KMS-11 (cell line): ENCODE data around the gene SMPDL3A.
A peak's percentile ranks its signal among the peaks of the same experiment; 100 is the strongest.

Experiments
- H2AFZ ChIP-seq: fragments of 200-600 bp; sonication (generic); 2 replicates; pipeline ENCODE4 v1.6.1; 2016; ENCODE audit warnings: antibody characterized with exemption, mixed run types, low read depth
- H3K27ac ChIP-seq: fragments of 200-600 bp; sonication (generic); 2 replicates; pipeline ENCODE4 v1.6.1; 2016; ENCODE audit warnings: mild to moderate bottlenecking, mixed run types
- H3K27me3 ChIP-seq: fragments of 200-600 bp; sonication (generic); 2 replicates; pipeline ENCODE4 v1.6.1; 2017; ENCODE audit warnings: mild to moderate bottlenecking, low read depth, mixed run types, moderate library complexity; ENCODE audit not compliant: insufficient read depth
- H3K36me3 ChIP-seq: fragments of 200-600 bp; sonication (generic); 2 replicates; pipeline ENCODE4 v1.6.1; 2017; ENCODE audit warnings: mild to moderate bottlenecking, mixed run types; ENCODE audit not compliant: insufficient read depth
- H3K4me1 ChIP-seq: fragments of 200-600 bp; sonication (generic); 2 replicates; pipeline ENCODE4 v1.6.1; 2016; ENCODE audit warnings: mild to moderate bottlenecking, low read depth, mixed run types; ENCODE audit not compliant: poor library complexity, severe bottlenecking
- H3K4me2 ChIP-seq: fragments of 200-600 bp; sonication (generic); 2 replicates; pipeline ENCODE4 v1.7.0; 2016; ENCODE audit warnings: mild to moderate bottlenecking, mixed run types
- H3K4me3 ChIP-seq: fragments of 200-600 bp; sonication (generic); IDR thresholded peaks from 2 replicates; pipeline ENCODE4 v1.6.1; 2017; ENCODE audit warnings: low read depth, low read length, mixed read lengths; ENCODE audit not compliant: insufficient read depth
- H3K79me2 ChIP-seq: fragments of 200-600 bp; sonication (generic); 2 replicates; pipeline ENCODE4 v1.6.1; 2016; ENCODE audit warnings: low read depth, mixed run types; ENCODE audit not compliant: insufficient read depth
- H3K9ac ChIP-seq: fragments of 200-600 bp; sonication (generic); 2 replicates; pipeline ENCODE4 v1.6.1; 2016; ENCODE audit warnings: mild to moderate bottlenecking, mixed run types
- H4K20me1 ChIP-seq: fragments of 200-600 bp; sonication (generic); 2 replicates; pipeline ENCODE4 v1.6.1; 2016; ENCODE audit warnings: mild to moderate bottlenecking, mixed run types; ENCODE audit not compliant: insufficient read depth
- TF ChIP-seq, protein P1 (sequence below): fragments of 200-600 bp; sonication (generic); conservative IDR thresholded peaks from 2 replicates; pipeline ENCODE4 v1.6.1; 2017; ENCODE audit warnings: low read depth, mild to moderate bottlenecking, antibody characterized with exemption, low read length, moderate library complexity, mixed read lengths

SMPDL3A gene

DNA sequence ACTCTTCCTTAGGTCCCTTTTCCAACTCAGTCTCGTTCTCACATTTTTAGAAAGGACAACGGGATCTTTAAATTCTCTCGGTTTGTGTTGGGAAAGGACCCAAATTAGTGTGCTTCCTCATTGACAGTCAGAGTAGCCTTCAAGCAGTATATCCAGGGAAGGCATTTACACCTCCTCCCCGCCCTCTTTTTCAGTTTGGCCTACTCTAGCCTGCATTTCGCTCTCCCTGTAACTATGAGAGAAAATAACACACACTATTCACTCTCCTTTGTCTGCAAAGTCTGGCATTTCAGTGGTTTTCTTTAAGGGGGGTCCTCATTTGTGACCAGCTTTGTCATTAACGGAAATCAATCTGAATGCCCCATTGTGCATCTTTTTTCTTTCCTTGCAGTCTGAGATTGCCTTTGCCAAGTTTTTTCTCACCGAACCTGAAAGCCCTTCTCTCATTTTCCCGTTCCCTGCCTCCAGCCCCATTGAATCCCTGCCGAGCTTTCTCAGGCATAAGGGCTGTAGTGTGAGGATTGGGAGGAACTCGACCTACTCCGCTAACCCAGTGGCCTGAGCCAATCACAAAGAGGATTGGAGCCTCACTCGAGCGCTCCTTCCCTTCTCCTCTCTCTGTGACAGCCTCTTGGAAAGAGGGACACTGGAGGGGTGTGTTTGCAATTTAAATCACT is 9.9 kb upstream of the SMPDL3A start:
- TF ChIP-seq, protein P1, sequence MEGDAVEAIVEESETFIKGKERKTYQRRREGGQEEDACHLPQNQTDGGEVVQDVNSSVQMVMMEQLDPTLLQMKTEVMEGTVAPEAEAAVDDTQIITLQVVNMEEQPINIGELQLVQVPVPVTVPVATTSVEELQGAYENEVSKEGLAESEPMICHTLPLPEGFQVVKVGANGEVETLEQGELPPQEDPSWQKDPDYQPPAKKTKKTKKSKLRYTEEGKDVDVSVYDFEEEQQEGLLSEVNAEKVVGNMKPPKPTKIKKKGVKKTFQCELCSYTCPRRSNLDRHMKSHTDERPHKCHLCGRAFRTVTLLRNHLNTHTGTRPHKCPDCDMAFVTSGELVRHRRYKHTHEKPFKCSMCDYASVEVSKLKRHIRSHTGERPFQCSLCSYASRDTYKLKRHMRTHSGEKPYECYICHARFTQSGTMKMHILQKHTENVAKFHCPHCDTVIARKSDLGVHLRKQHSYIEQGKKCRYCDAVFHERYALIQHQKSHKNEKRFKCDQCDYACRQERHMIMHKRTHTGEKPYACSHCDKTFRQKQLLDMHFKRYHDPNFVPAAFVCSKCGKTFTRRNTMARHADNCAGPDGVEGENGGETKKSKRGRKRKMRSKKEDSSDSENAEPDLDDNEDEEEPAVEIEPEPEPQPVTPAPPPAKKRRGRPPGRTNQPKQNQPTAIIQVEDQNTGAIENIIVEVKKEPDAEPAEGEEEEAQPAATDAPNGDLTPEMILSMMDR, result no peak
- no peaks in the 10 kb centered on the region for H3K79me2 ChIP-seq
- H3K4me1 ChIP-seq, result peaks cover 11% of the 10 kb centered on the region
- no peak overlapping the region for H3K4me2 ChIP-seq
- H3K9ac ChIP-seq, result no peak overlapping the region
- no peaks in the 10 kb centered on the region for H3K27me3 ChIP-seq
- no peaks in the 10 kb centered on the region for H3K36me3 ChIP-seq
- H4K20me1 ChIP-seq, result no peaks in the 10 kb centered on the region
- H3K4me3 ChIP-seq, result no peak overlapping the region
- H2AFZ ChIP-seq, result no peak overlapping the region
- no peak overlapping the region for H3K27ac ChIP-seq

DNA sequence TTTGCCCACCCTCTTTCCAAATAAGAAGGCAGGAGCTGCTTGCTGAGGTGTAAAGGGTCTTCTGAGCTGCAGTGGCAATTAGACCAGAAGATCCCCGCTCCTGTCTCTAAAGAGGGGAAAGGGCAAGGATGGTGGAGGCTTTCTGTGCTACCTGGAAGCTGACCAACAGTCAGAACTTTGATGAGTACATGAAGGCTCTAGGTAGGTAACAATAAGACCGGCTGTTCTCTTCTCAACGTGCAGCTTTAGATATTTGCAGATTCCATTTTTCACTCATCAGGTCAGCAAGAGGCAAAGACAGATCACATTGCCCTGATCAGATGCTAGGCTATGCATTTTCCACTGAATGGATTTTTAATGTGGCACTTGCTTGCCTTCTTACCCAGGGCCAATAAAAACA is 9.4 kb upstream of the SMPDL3A start, which contains the start of gene FABP7:
Gene FABP7, plus strand, starts transcription at position 50 of the 400 bp plus-strand sequence. Its CDS starts 79 bp downstream, at position 129.
- no peaks in the 10 kb centered on the region for H3K79me2 ChIP-seq
- H3K36me3 ChIP-seq, result no peaks in the 10 kb centered on the region
- no peak within 1 kb of the TSS for H3K27ac ChIP-seq
- H3K4me2 ChIP-seq, result peak within 1 kb of the TSS; percentile 14; the same call in 1 of the 2 replicates
- H3K4me3 ChIP-seq, result no peak within 1 kb of the TSS
- no peaks in the 10 kb centered on the region for H3K27me3 ChIP-seq
- TF ChIP-seq, protein P1, result no peak
- peaks cover 11% of the 10 kb centered on the region for H3K4me1 ChIP-seq
- no peaks in the 10 kb centered on the region for H4K20me1 ChIP-seq
- no peak within 1 kb of the TSS for H2AFZ ChIP-seq
- no peak within 1 kb of the TSS; the same call in 1 of the 2 replicates for H3K9ac ChIP-seq

DNA sequence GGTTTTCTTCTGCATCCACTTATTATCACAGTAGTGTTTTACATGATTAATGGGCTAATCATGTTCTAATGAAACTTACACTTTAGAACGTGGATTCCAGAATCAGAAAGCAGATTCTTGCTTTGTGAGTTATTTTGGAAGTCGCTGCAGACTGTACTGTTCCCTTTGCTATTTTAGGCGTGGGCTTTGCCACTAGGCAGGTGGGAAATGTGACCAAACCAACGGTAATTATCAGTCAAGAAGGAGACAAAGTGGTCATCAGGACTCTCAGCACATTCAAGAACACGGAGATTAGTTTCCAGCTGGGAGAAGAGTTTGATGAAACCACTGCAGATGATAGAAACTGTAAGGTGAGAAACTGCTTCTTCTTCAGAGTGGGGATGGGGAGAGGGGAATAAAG is 8.9 kb upstream of the SMPDL3A start:
- Histone ChIP-seq H3K27ac (no peak overlapping the region), H2AFZ (no peak overlapping the region), H3K4me3 (no peak overlapping the region), H3K4me2 (peak overlapping the region; percentile 14; the same call in 1 of the 2 replicates), H3K9ac (no peak overlapping the region; the same call in 1 of the 2 replicates), H3K4me1 (peaks cover 11% of the 10 kb centered on the region), H3K36me3 (no peaks in the 10 kb centered on the region), H3K27me3 (no peaks in the 10 kb centered on the region), H4K20me1 (no peaks in the 10 kb centered on the region), H3K79me2 (no peaks in the 10 kb centered on the region)
- TF ChIP-seq, protein P1, result no peak

DNA sequence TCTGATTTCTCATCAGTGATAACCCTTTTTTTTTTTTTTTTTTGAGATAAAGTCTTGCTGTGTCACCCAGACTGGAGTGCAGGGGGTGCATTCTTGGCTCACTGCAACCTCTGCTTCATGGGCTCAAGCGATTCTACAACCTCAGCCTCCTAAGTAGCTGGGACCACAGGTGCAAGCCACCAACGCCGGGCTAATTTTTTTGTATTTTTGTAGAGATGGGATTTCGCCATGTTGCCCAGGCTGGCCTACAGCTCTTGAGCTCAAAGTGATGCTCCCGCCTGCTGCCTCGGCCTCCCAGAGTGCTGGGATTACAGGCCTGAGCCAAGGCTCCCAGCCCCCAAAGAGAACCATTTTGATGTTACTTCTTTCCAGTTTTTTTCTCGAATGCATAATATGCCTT is 7.3 kb upstream of the SMPDL3A start:
- Histone ChIP-seq H3K79me2 (no peaks in the 10 kb centered on the region), H3K36me3 (no peaks in the 10 kb centered on the region), H3K9ac (no peak overlapping the region), H4K20me1 (no peaks in the 10 kb centered on the region), H3K4me3 (no peak overlapping the region), H2AFZ (no peak overlapping the region), H3K27me3 (no peaks in the 10 kb centered on the region), H3K27ac (no peak overlapping the region), H3K4me1 (peaks cover 11% of the 10 kb centered on the region), H3K4me2 (no peak overlapping the region)
- TF ChIP-seq, protein P1, result no peak
